D341Med (cell line): ENCODE data around the gene THEMIS.
"Not testable (repeated sequence)": the region's sequence is repeated elsewhere in the genome, so short reads cannot be mapped to it uniquely, and the experiment has no call there.

Experiments
- DNase-seq: peaks from one replicate; pipeline ENCODE4 v3.0.0; 2012; ENCODE audit warnings: low spot score

THEMIS gene

DNA sequence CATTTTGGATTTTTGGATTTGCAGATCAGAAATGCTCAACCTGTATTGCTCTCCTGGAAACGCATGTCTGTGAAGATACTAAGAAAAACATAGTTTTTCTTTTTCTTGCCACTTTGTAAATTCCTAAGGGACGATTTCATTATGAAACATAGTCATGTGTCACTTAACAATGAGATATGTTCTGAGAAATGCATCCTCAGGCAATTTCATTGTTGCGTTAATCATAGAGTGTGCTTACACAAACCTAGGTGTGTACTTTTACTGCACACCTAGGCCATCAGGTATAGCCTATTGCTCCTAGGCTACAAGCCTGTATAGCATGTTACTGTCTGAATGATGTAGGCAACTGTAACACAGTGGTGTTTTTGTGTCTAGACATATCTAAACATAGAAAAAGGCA lies 13.4 kb upstream of the THEMIS start:
- DNase-seq, result no peak

DNA sequence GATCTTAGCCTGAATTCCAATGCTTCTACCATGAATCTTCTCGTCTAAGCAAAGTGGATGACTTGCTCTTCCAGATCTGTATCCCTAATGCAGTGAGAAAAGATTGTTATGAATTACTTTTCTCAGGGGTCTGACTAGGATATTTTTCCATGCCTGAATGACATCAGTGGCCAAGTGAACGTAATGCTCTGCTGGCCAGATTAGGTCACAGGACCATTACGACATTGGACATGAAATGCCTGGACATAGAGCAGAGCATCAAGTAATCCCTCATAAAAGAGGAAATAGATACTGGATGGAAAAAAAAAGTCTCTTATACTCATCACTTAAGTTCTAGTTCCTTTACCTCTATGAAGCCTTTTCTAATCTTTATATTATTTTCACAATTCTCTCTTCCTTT lies 12.1 kb upstream of the THEMIS start:
- no peak for DNase-seq

DNA sequence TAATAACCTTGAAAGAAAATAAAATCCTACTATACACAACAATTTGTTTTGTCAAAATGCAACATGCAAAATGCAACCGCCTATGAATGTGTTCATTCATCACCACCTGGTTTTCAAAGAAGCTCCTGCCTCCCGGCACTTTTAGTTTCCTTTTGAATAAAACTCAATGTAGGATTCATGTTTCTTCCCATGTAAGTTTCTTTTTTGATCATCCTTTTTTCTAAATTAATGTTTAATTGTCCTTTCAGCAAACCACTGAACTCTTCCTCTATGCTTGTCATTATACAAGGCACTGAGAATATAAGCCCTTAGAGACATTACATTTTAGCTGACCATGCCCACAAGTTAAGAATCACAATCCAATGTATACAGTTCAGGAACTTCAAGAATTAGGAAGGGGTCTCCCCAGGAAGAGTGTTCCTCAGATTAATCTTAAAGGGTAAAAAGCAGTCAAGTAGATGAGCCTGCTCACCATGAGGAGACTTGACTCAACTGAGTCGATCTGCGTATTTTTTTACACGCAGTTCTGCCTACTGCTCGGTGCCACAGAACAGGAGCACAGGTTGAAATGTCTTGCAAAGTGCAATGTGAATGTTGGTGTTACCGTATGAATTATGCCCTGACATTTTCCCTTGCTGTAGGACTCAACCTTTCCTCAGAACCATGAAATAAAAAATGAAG lies 7.2 kb upstream of the THEMIS start:
- no peak for DNase-seq

DNA sequence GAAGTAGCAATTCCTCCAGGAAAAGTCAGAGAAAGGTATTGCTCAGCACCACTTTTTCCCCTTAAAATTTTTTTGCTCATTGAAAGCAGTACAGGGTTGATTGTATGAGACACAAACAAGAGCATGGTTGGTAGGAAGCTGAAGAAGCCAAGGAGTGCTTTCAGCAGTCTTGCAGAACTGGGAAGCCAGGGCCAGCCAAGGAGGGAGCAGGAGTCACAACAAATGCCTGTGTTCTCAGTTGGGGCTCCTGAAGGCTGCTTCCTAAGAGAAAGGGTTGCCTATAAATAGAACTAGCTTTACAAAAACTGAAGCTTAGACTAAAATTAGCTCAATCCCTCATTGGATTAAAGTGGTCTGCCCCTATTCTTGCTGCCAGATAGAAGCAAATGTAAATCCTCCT lies 3.3 kb upstream of the THEMIS start:
- DNase-seq, result no peak

- no peak for DNase-seq
Observed at GRCh38 chr6:127902933-127903332, 2.1 kb upstream of the THEMIS start.

- no peak for DNase-seq
Observed at GRCh38 chr6:127897484-127897883, 3.4 kb downstream of the THEMIS start.

DNA sequence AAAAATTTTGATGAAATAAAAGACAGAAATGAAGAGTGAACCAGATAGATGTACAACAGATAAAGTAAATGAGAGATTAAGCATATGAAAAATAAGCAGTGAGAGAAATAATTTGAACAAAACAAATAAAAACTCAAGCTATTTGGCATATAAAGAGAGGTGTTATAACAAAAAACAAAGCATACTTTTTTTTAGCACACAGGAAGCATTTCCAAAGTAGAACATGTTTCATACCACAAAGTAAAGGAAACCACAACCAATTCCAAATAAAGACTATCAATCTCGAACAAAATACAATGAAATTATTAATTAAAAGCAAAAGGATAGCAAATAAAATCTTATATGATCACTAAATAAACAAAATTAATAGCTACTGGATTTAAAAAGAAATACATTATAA lies 6.8 kb downstream of the THEMIS start:
- no peak for DNase-seq

- DNase-seq, result no peak
Observed at GRCh38 chr6:127893541-127893940, 7.3 kb downstream of the THEMIS start.

DNA sequence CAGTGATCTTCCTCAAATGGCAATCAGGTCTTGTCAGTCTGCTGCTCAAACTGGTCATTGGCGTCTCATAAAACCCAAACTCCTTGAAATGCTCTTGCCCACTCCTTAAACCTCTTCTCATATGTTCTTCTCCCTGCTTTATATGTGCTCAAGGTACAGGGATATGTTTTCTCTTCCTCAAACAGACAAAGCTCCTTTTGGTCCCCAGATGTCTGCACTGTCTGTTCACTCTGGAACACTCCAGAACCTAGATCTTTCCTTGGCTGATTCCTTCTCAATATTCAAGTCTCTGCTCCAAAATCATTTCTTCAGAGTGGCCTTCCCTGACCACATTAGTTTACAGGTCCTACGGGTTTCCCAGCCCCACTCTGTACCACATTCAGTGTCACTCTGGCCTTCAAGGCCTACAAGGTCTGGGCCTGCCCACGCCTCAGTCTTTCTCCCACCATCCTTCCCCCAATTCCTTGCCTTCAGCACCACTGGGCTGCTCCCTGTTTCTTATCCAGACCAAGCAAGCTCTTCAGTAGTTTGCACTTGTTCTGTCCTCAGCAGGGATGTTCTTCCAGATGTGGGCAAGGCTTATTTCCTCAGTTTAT lies 9.0 kb downstream of the THEMIS start:
- DNase-seq, result no peak

GRCh38 chr6:127886603-127887002 lies 14.3 kb downstream of the THEMIS start:
- DNase-seq, result no peak

DNA sequence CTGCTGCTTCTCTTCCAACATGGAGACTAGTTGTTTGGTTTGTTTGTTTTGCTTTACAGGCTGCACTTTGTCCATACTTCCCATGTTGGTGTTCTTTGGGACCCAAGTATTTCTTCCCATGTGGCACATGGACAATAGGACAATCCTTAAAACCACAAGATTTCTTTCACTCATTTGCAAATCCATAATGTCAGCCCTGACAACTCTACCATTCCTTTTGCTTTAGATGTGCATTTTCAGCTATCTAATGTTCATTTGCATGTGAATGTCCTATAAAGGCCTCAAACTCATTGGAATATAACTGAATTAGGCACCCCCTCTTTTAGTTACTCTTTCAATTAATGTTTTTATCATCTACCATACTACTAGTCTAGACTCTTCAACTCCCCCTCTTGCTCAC lies 16.7 kb downstream of the THEMIS start:
- DNase-seq, result no peak

DNA sequence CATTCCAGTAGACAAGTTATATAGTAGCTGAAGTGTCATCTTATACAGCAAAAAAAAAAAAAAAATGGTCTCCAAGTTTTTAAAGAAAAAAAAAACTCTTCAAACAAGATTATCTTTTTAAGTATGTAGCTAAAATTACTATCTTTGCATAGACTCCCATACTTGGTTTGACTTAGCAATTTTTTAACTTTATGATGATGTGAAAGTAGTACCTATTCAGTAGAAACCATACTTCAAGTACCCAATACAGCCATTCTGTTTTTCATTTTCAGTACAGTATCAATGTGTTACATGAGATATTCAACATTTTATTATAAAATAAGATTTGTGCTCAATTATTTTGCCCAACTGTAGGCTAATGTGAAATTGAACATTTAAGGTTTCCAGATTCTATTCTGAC lies 18.9 kb downstream of the THEMIS start:
- DNase-seq, result not testable (repeated sequence)

GRCh38 chr6:127880429-127880828 lies 20.4 kb downstream of the THEMIS start:
- no peak for DNase-seq

DNA sequence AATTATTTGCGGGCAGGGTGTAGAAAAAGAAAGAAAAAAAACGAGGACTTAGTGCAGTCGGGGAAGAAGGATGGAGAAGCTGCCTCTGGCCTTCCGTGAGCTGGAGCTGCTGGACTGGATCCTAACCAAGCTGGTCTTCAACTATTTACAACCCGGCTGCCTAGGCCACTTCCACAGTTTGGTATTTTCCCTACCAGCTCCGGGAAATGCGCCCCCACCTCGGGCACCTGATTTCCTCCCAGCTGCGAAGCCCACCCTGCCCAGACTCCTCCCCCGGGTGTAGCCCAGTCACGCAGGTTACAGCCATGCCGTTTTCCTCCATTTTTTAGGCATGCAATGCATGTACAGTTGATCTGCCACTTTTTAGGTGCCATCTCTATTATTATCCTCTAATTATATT lies 21.2 kb downstream of the THEMIS start:
- DNase-seq, result no peak

GRCh38 chr6:127878115-127878514 lies 22.7 kb downstream of the THEMIS start:
- DNase-seq, result no peak

DNA sequence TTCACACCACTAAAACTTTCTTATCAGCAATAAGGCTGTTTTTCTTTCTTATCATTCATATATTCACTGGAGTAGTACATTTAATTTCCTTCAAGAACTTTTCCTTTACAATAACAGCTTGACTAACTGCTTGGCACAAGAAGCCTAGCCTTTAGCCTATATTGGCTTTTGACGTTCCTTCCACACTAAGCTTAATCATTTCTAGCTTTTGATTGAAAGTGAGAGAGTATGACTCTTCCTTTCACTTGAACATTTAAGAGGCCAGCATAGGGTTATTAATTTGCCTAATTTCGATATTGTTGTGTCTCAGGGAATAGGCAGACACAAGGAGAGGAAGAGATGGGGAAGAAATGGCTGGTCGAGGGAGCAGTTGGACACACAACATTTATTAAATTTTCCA lies 23.6 kb downstream of the THEMIS start:
- DNase-seq, result no peak

DNA sequence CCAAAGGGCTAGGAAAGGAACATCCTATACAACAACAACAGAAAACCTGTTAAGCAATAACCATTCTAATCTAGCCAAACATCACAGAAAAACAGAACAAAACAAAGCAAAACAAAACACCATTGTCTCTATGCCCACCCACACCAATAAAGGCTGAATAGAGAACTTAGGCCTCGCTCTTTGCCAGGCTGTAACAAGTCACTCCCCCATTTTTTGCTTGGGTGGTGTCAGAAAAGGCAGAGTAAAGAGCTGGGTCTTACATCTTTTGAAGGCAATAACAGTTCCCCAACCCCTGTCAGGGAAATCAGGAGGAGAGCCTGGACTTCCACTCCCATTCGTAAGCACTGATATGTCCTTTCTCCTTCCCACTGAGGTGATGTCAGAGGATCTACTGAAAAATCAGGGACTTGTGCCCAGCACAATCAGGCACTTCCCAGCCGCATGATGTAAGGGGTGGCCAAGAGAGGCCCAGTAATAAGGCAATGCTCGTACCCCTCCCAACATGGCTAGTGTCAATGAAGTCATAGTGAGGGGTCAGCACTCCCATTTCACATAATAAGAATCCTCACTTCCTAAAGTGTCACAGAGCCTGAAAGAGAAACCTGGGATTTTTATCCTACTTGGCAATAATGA lies 31.0 kb downstream of the THEMIS start:
- DNase-seq, result no peak

DNA sequence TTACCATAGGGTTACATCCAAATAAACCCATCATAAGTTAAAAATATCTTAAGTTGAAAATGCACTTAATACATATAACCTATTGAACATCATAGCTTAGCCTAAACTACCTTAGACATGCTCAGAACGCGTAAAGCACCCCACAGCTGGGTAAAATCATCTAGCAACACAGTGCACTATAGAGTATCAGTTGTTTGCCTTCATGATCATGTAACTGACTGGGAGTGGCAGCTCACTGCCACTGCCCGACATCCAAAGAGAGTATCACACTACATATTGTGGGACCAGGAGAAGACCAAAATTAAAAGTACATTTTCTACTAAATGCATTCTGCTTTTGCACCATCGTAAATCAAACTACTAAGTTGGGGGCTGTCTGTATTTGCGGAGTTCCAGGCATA lies 31.7 kb downstream of the THEMIS start:
- no peak for DNase-seq

- no peak for DNase-seq
Observed at GRCh38 chr6:127868338-127868737, 32.5 kb downstream of the THEMIS start.

DNA sequence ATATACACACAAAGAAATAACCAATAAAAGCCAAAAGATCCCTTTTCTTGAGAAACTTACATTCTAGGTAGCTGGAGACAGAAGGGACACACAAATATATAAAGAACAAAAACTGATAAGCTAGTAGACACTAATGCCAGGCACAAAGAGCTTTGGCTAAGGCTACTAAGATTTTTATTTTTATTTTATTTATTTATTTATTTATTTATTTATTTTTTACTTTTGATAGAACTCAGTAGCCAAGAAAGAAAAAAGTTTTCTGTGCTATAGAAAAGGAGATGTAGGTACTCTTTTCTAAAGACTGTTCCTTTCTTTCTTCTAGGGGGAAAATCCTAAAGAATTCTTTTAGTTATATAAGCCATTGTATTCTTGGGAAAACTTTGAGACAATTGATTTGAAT lies 34.1 kb downstream of the THEMIS start:
- DNase-seq, result no peak

GRCh38 chr6:127865108-127865507 lies 35.8 kb downstream of the THEMIS start:
- DNase-seq, result no peak

DNA sequence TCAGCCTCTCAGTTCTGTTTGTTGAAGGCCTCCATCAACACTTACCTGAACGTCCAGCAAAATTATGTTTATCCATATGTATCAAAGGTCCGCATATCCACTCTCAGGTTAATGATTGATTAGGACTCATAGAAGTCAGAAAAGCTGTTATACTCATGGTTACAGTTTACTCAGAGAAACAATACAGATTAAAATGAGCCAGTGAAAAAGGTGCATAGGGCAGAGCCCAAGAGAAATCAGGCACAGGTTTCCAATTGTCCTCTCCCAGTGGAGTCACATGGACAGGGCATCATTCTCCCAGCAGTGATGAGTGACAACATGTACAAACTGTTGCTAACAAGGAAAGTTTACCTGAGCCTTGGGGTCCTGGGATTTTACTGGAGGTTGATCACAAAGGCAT lies 36.2 kb downstream of the THEMIS start:
- DNase-seq, result no peak

DNA sequence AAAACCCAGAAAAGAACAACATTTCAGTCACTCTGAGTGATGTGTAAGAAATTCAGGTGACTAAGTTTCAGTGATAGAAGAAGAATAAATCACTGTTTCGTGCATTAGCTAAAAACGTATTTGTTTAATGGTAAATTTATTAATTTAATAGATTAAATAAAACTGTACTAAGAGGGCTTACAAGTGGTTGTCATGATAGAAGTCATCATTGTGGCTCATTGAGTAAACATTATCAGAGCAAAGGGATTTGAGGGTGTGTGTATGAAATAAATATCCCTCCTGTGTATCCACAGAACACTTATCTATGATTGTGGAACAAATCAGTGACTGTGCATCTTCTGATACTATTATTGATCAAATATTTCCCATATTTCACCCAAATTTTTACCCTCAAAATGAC lies 40.1 kb downstream of the THEMIS start:
- no peak for DNase-seq

GRCh38 chr6:127859956-127860355 lies 40.9 kb downstream of the THEMIS start:
- DNase-seq, result no peak
